ENCODE measurements around the gene OGT.

OGT gene

DNA sequence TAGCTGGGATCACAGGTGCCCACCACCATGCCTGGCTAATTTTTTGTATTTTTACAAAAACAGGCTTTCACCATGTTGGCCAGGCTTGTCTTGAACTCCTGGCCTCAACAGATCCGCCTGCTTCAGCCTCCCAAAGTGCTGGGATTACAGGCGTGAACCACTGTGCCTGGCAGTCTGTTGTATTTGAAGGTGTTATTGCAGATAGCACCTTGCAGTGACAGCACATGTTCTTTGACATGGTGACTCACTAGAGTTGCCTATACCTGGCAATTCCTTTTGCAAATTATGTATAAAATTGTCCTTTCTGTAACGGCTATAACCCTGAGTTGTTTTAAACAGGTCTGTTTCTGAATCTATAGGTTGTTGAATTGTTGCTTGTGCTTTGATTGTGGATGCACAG lies 7.9 kb downstream of the OGT start:
- TF ChIP-seq, protein P1, sequence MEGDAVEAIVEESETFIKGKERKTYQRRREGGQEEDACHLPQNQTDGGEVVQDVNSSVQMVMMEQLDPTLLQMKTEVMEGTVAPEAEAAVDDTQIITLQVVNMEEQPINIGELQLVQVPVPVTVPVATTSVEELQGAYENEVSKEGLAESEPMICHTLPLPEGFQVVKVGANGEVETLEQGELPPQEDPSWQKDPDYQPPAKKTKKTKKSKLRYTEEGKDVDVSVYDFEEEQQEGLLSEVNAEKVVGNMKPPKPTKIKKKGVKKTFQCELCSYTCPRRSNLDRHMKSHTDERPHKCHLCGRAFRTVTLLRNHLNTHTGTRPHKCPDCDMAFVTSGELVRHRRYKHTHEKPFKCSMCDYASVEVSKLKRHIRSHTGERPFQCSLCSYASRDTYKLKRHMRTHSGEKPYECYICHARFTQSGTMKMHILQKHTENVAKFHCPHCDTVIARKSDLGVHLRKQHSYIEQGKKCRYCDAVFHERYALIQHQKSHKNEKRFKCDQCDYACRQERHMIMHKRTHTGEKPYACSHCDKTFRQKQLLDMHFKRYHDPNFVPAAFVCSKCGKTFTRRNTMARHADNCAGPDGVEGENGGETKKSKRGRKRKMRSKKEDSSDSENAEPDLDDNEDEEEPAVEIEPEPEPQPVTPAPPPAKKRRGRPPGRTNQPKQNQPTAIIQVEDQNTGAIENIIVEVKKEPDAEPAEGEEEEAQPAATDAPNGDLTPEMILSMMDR (IDR thresholded peaks at IDR 0.05; ENCODE audit: low read depth, low read length), result no peak
- no peak overlapping the region for H3K4me3 ChIP-seq (replicated peaks in 1 of 2; ENCODE audit: low read depth in 2 of 2, low read length in 2 of 2)
- DNase-seq (ENCODE audit: low read depth in 2 of 2), result no peak

DNA sequence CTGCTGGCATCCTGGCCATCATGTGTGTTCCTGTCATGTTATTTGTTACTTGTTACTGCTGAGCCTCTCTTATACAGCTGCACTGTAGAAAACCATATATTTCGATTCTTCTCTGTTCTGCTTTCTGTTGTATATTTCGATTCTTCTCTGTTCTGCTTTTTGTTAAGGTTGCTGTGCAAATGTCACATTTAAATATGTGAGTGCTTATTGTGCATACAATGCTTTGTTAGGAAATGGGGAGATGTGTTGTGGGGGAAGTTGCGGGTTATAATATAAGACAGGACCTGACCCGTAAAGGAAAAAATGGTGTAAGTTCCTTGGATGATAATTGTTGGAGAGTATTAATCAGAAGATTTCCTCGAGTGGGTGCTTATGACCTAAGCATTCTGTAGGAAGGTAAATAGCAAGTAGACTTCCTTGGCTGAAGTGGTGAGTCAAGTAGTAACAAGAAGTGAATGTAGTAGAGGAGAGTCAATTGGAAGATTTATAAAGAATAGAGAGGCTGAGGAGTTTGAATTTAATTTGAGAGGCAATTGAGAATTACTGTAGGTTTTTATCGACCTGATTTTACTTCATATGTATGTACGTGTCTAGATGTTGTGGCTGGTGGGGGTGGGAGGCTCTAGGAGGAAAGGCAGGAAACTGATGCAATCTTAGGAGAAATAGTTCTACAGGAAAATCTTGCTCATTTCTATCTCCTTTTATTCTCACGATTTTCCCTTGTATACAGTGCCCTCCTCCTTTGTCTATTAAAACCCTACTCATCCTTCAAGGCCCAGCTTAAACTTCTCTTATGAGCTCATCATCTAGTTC lies 8.5 kb downstream of the OGT start:
- H3K4me3 ChIP-seq (replicated peaks in 1 of 2; ENCODE audit: low read depth in 2 of 2, low read length in 2 of 2), result no peak overlapping the region
- DNase-seq (ENCODE audit: low read depth in 2 of 2), result peak; percentile 65 to 77

DNA sequence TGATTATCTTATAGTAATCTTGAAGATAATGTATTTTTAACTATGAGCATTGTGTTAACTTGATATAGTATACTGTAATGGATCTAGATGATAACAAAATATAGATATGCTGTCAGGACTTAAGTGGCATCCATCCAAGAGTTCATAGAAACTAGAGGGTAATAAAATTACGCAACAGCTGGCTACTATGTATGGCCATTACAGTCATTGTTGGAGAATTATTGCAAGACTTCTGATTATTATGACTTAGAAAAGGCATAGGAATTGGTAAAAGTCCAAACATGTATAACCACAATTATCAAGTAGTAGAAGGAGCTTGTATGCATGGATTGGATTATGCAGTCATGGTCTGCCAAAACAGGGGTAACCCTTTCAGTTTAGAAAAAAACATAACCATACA lies 9.5 kb downstream of the OGT start:
- peak; percentile 74 to 75 for DNase-seq (ENCODE audit: low read depth in 2 of 2)
- no peak overlapping the region for H3K4me3 ChIP-seq (replicated peaks in 1 of 2; ENCODE audit: low read depth in 2 of 2, low read length in 2 of 2)
- TF ChIP-seq, protein P1 (IDR thresholded peaks at IDR 0.05; ENCODE audit: low read depth, low read length), result no peak

More for the DNA sequence above, 8.5 kb downstream of the OGT start:
- TF ChIP-seq, protein P1 (IDR thresholded peaks at IDR 0.05; ENCODE audit: low read depth, low read length), result no peak

DNA sequence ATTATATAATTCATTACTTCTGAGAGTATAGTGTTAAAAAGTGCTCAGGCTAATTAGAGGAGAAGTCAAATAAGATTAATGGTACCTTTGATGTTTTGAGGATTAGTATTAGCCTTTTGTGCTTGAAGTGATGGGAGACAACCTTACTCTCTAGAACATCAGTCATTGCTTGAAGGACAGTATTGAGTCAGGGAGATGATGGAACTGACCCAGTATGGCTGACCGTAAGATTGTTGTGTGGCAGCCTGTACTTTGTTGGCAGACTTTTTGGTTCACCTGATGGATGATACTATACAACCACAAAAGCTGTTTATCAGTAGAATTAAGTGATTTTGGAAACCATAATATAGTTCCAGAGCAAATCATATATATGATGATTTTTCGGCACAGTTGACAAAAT lies 9.9 kb downstream of the OGT start:
- peak in 1 of 2 donors; percentile 16 for DNase-seq (ENCODE audit: low read depth in 2 of 2)
- TF ChIP-seq, protein P1 (IDR thresholded peaks at IDR 0.05; ENCODE audit: low read depth, low read length), result no peak
- H3K4me3 ChIP-seq (replicated peaks in 1 of 2; ENCODE audit: low read depth in 2 of 2, low read length in 2 of 2), result no peak overlapping the region

- no peak overlapping the region for H3K4me3 ChIP-seq (replicated peaks in 1 of 2; ENCODE audit: low read depth in 2 of 2, low read length in 2 of 2)
- DNase-seq (ENCODE audit: low read depth in 2 of 2), result peak; percentile 62 to 86
- TF ChIP-seq, protein P1 (IDR thresholded peaks at IDR 0.05; ENCODE audit: low read depth, low read length), result no peak
These were observed 10.4 kb downstream of the OGT start for GRCh38 chrX:71543316-71543715.

DNA sequence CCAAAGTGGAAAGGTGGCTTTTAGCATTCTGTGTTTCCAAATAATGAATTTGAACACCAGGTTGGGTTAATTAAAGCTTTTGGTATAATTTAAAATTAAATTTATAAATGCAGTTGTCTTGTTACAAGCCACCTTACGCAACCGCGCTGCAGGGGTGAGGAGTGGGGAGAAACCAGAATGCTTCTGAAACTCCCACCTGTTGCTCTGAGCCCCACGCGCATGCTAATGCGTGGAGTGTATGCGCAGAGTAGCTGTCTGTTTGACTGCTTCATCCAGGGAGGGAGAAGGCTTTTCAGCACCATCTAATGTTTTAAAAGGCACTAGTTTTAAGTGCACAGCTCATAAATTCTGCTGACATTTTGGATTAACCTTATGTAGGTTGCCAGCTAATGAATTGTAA lies 12.5 kb downstream of the OGT start:
- TF ChIP-seq, protein P1 (IDR thresholded peaks at IDR 0.05; ENCODE audit: low read depth, low read length), result no peak

More for the DNA sequence above, 12.5 kb downstream of the OGT start:
- DNase-seq (ENCODE audit: low read depth in 2 of 2), result no peak
- no peak overlapping the region for H3K4me3 ChIP-seq (replicated peaks in 1 of 2; ENCODE audit: low read depth in 2 of 2, low read length in 2 of 2)
